Measurements from ENCODE around the gene KCNJ9.
"Not testable (repeated sequence)": the region's sequence is repeated elsewhere in the genome, so short reads cannot be mapped to it uniquely, and the experiment has no call there.

The KCNJ9 gene

DNA sequence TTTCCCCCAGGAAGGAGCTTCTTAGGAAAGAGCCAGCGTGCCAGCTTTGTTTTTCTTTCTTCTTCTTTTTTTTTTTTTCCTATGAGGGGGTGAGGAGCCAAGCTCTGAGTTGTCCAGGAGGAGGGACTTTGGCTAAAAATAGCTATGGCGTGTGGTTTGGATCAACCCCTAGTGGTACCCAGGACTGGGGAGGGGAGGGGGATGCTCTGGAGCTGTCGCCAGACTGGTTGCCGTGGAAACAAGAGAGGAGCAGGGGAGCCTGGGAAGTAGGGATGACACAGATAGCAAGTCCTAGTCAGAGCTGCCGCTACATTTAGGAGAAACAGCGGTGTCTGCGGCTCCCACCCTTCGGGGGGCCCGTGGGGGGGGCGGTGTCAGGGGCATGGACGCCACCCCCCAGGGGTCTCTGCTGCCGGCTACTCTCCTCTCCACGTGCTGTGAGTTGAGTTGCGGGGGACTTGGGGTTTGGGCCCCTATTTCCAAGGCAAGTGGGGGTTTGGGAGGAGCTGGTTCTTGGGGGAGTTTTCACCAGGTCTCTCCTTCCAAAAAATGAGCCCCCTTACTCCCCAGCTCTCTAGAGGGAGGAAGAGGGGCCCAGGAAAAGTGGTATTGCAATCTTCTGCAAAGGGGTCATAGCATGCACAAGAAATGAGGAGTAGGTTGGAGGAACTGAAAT lies at the start of gene KCNJ9:
KCNJ9 (plus strand) TSS at position 278 of the 676 bp plus-strand sequence. CDS start 2,493 bp downstream, outside the sequence.
- no peak for DNase-seq

- DNase-seq, result no peak
Observed at GRCh38 chr1:160032165-160032820, 49.0 kb upstream of the KCNJ9 start.

DNA sequence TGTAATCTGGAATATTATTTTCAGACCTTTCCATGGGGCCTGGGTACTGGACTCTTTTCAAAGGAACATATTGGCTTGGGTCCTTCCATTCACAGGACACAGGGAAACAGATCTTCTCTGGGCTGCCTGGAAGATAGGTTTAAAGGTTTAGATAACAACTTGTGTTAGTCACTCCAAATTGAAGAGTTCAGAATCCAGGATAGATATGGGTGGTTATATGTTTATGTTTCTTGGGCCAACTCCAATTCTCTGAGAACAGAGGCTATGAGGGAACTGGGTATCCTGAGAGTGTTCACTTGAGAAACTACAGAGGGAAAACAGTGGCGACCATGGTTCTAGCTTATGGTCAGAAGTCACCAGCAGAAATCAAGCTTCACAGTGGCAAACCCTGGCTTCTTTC lies 40.9 kb upstream of the KCNJ9 start:
- DNase-seq, result no peak

GRCh38 chr1:160043543-160043942 lies 37.8 kb upstream of the KCNJ9 start:
- no peak for DNase-seq

DNA sequence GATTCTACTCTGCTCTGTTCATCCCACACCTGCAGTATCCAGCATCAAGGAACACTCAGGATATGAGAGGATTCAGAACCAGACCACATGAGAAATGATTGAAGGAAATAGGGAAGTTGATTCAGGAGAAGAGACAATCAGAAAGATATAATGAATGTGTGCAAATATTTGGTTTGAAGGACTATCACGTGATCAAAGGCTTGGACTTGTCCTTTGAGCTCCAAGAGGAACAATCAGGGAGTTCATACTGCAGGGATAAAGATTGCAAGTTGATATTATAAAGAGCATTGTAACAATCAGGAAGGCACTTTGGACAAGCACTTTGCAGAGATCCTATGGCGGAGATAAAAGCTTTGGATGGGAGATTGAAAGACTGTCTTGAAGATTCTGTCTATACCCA lies 35.7 kb upstream of the KCNJ9 start:
- DNase-seq, result no peak

GRCh38 chr1:160046494-160047110 lies 34.7 kb upstream of the KCNJ9 start:
- DNase-seq, result peak; percentile 67

GRCh38 chr1:160047111-160047991 lies 34.0 kb upstream of the KCNJ9 start:
- DNase-seq, result no peak

GRCh38 chr1:160048335-160048734 lies 33.0 kb upstream of the KCNJ9 start:
- DNase-seq, result no peak

DNA sequence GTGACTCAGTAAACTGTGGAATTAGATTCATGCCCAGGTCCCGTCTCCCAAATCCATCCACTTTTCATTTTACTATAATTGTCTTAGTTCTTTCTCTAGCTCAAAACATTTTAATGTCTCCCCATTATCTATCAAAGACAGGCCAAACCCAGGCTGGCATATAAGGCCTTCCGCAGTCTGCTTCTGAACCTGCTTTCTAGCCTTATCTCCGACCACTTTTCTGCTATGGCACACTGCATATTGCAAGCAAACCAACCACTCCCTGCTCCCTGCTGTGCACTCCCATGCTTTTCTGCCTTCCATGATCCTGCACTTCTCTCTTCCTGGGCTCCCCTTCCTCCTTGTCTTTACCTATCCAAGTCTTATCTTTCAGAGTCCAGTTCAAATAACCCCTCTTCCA lies 32.2 kb upstream of the KCNJ9 start:
- DNase-seq, result no peak

- DNase-seq, result not testable (repeated sequence)
Observed at GRCh38 chr1:160050182-160050581, 31.2 kb upstream of the KCNJ9 start.

DNA sequence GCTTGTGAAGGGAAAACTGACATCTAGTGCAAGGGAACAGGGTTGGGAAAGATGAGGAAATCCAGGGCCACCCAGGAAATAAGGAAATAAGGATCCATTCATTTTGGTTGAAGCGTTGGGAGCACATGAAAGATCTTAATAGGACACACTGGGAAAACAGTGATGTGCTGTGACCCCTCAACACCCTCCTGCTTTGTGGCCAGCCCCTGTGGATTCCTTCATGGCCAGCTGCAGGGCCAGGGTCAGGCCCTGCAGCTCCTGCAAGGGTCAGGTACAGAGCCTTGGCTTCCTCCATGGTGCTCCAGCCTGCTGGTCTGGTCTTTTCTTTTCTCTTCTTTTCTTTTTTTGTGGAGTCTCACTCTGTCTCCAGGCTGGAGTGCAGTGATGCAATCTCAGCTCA lies 30.7 kb upstream of the KCNJ9 start:
- DNase-seq, result no peak

DNA sequence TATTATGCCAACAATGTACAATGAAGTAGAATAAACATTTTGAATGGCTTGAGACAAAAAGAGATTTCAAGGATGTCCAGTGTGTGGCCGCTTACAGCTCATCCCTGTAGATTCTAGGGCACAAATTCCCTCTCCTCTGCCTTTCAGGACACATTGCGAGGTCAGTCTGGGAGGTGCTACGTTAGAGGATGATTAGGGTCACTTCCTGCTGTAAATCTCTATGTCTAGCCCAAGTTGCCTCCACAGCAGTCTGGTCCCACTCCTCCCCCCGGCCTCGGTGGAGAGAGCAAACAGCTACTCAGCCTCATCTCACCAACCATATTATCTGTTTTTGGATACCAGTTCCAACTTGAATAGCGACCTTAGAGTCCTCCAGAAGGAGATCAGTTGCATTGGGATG lies 28.4 kb upstream of the KCNJ9 start:
- DNase-seq, result no peak

DNA sequence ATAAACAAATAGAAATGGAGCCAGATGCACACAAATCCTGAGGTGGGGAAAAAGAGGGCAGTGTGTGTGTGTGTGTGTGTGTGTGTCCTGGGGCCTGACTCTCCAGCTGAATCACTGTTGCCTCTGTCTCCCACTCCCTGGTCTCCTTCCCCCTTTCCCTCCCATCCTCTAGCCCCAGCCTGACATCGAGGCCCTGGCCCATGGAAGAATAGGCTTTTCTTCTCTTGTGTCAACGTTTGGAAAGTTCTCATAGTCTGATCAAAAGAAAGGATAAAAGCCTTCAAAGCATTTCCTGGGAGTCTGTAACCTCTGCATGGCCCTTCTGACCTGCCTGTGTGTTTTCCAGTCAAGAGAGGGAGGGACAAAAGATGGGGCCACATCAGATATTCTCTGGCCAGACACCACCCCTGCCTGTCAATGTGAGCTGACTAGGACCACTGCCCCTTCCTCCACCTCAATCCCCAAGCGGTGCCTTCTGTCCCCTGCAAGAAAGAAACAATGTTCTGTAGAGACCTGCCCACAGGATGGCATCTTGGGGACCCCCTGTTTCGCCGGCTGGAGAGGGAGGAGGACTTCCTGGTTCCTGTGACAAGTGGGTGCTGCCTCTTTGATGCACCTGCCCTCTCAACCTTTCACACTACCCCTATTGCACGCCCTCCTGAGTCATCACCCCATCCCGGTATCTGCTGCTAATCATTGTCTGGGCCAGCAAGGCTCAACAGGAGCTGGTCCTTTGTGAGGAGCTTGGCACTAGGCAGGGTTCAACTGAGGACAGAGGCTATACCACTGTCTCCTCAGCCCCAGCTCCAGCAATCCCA lies 27.6 kb upstream of the KCNJ9 start:
- DNase-seq, result no peak

DNA sequence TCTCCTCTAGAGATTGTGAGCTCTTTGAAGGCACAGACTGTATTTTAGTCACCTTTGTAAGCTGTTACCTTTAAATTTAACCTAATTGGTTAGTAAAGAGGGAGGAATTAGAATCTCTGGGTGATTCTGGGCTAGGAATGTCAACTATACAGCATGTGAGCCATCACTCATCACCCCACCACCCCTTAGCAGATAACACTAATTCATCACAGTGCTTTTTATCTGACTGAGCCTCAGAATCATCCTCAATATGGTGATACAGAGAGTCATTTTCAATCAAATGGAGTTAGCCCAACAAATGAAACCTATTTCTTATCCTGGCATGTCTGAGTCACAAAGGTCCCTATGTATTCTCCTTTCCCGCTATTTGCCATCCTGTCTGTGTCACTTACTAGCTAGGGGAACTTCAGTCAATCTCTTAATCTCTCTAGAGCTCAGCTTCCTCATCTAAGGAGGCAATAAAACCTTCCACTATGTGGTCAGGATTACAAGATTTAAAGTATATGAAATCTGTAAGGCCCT lies 24.6 kb upstream of the KCNJ9 start:
- no peak for DNase-seq

GRCh38 chr1:160058087-160058486 lies 23.3 kb upstream of the KCNJ9 start:
- no peak for DNase-seq

DNA sequence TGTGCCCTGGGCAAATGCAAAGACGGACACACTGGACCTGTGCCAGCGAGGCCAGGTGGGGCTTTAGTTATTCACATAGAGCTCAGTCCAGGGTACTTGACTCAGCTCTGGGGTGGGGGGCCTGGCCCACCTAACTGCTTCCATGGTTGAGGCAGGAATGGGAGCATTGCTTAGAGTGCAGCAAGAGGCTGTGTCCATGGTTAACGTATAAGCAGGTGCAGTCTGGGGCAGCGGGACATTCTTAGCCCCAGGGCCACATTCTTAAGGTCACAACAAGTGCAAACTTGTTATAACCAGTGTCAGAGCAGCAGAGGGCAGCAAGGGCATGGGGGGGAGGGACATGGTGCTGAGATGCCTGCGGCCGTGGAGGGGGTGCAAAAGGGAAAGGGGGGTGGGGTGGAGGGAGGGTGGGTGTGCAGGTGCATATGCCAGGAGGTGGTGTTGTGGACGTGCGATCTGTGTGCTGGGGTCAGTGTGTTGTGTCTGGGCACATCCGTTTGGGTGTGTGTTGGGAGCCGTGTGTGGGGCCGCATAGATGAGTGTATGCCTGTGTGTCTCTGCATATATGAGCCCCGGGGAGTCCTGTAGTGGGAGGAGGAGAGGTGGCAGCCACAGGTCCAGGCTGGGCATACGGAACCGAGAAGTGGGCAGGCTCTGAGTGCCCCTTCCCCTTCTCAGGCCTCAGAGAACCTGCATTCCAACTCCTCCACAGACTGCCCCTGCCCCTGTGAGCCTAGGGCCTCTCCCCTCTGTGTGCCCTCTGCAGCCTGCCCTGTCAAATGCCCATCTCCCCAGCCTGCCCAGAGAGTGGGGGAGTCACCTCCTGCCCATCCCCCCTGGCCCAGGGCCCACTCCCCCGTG lies 19.7 kb upstream of the KCNJ9 start:
- DNase-seq, result no peak

GRCh38 chr1:160062230-160062532 lies 19.2 kb upstream of the KCNJ9 start:
- no peak for DNase-seq

GRCh38 chr1:160063176-160063575 lies 18.2 kb upstream of the KCNJ9 start:
- DNase-seq, result no peak

DNA sequence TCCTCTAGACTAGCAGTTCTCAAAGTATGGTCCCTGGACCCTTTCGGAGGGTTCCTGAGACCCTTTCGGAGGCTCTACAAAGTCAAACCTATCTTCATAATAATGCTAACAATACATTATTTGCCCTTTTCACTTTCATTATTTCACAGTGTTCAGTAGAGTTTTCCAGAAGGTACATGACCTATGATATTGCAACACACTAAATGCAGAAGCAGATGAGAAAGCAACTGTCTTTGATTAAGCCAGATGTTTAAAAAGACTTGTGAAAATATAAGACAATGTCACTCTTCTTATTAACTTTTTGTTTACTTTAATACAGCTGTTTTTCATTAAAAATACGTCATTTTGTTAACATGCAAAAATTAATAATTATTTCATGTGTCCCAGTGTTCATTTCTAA lies 17.2 kb upstream of the KCNJ9 start:
- DNase-seq, result no peak

- DNase-seq, result no peak
Observed at GRCh38 chr1:160064746-160065145, 16.6 kb upstream of the KCNJ9 start.

Measured in activated CD8-positive, alpha-beta memory T cell treated with anti-CD3 and anti-CD28 coated beads for 24 hours (primary cell).